ENCODE data around the gene ITSN1.

DNA sequence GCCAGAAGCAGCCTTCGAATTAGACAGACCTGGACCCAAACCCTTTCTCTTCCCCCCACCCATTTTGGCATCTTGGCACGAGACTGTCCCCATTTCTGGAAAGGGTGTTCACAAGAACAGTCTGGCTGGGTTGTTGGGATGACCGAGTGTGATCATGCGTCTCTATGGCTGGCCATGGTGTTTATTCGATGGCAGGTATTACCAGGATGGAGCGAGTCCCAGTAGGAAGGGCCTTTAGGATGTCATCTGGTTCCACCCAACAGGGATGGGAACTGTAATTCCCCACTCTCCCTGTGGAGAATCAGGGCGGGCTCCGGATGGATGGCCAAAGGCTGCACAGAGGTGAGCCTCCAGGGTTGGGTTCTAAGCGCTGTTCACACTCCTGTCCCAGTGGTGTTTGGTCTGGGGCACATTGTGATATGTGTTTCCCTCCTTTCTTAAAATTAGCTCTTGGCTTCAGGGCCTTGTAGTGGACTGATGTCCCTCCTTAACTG lies 306.7 kb downstream of the ITSN1 start:
- TF ChIP-seq EP300 (IDR thresholded peaks at IDR 0.05; ENCODE audit: low read depth in 2 of 2, low read length in 2 of 2), result no peak
- TF ChIP-seq EP300 (CRISPR knock-in tag; IDR thresholded peaks at IDR 0.05; ENCODE audit: borderline replicate concordance), result no peak
- TF ChIP-seq AKAP8 (CRISPR knock-in tag; IDR thresholded peaks at IDR 0.05), result no peak
- no peak for TF ChIP-seq NFYB (CRISPR knock-in tag; IDR thresholded peaks at IDR 0.05)
- no peak for TF ChIP-seq SMC3 (IDR thresholded peaks at IDR 0.05; ENCODE audit: low read length)
- no peak for TF ChIP-seq ZNF121 (CRISPR knock-in tag; IDR thresholded peaks at IDR 0.05)
- TF ChIP-seq CTCF (CRISPR knock-in tag; IDR thresholded peaks at IDR 0.05), result no peak
- no peak for TF ChIP-seq TCF7L2 (IDR thresholded peaks at IDR 0.05; ENCODE audit: low read depth, low read length)
